ENCODE measurements around the gene ACTN4.
"Not testable (repeated sequence)": the region's sequence is repeated elsewhere in the genome, so short reads cannot be mapped to it uniquely, and the experiment has no call there.

The ACTN4 gene

DNA sequence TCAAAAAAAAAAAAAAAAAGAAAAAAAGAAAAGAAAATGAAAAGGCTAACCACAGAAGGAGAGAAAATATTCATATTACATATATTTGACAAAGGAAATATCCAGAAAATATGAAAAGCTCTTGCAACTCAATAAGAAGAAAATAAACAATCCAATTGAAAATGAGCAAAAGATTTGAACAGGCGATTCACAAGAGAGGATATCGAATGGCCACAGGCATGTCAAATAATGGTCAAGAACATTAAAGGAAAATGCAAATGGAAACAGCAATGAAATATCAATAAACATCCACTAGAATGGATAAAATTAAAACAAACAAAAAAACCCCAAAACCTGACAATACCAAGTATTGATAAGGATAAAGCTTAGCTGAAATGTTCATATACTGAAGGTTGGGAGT lies 117.8 kb downstream of the ACTN4 start:
- no peak for DNase-seq (ENCODE audit: low read depth, low spot score)

DNA sequence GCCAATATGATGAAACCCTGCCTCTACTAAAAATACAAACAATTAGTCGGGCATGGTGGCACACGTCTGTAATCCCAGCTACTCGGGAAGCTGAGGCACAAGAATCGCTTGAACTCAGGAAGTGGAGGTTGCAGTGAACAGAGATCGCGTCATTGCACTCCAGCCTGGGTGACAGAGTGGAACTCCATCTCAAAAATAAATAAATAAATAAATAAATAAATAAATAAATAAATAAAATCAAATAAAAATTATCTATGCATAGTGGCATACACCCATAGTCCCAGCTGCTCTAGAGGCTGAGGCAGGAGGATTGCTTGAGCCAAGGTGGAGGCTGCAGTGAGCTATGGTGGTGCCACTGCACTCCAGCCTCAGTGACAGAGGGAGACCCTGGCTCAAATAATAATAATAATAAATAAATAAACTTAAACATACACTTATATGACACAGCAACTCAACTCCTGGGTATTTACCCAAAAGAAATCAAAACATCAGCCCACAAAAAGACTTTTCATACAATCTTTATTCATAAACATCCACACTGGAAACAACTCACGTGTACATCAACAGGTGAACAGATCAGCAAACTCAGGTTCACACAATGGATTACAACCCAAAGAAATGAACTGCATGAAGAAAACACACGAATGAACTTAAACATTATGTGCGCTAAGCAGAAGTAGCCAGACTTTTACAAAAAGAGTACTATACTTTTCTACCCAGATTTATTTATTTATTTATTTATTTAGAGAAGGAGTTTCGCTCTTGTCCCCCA lies 119.0 kb downstream of the ACTN4 start:
- DNase-seq (ENCODE audit: low read depth, low spot score) = no peak

DNA sequence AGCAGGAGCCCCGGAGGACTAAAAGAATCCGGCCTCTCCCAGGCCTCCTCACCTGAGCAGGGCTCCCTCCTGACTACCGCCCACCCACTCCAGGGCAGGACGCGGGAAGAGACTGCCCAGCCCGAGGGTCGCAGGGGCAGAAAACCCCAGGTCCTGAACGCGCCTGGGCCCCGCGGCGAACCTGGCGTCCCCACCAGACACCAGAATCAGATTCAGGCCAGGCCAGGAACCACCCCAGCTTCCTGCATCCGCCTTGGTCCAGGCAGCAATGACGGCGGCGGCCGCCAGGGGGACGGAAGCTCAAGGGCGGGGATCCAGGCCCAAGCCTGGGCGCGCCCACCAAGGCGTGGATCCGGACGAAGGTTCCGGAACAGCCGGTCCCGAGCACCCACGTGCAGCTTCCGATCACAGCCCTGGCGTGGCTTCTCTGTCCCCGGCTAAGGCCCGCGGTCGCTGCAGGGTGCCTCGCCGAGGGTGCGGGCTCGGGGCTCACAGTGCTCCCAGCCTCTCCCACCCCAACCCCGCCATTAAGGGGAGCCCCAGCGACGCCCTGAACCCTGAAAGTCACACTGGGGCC lies 122.3 kb downstream of the ACTN4 start:
- peak; percentile 79 for DNase-seq (ENCODE audit: low read depth, low spot score)

DNA sequence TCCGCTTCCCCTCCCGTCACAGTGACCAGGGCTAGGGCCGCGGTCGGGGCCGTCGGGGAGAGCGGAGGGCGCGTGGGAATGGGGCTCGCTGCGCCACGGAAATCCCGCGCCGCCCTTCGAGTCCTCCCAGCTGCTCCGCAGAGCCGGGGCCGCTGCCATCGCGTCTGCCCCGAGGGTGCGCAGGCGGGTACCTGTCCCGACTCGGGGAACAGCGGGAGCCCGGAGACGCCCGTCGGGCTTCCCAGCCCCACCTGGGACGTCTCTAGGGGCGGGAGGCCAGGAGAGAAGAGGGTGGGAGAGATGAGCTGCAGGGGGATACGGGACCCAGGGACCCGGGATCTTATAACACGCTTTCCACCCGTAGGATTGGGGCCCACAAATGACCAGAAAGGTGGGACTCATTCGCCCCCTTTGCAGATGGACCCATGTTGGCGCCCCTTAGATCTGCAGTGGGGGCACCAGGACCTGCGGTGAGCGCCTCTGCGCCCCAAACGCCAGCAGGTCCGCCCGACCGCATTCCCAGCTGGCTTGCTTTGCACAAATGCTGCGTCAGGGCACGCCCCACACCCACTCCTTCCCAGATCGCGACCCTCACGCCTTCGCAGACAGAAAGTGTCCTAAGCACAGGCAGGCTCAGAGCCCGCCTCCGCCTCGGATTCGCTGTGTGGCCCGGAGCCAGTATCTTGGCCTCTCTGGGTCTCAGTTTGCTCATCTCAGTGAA lies 122.9 kb downstream of the ACTN4 start:
- DNase-seq (ENCODE audit: low read depth, low spot score) = not testable (repeated sequence)

DNA sequence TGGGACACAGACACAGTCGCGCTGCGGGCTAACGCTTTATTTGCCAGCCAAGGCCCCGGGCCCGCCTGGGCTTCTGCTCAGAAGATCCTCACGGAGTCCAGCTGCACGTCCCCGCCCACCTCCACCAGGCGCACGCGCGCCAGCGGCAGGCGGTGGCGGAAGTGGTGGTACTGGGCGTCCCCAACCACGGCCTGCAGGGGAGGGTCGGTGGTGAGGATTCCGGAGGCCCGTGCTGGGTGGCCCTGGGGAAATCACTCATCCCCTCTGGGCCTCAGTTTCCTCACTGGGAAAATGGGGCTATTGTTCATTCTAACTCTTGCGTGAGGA lies 123.5 kb downstream of the ACTN4 start:
- DNase-seq (ENCODE audit: low read depth, low spot score) = not testable (repeated sequence)

DNA sequence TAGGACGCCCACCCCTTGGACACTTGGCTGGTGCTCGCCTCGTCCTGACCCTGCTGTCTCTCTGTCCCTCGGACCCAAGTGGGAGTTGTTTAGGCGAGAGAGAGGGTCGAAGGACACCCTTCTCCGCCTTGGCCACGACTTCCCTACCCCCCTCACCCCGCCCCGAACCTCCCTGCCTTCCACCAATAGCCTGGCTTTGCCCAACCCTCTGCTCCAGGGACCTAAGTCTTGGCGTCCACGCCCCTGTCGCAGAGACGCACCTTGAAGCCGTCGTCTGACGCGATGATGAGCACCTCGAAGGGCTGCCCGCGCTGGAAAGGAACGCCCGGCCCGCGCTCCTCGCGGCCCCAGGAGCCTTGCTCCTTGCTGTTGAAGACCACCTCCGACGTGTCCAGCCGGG lies 124.1 kb downstream of the ACTN4 start:
- DNase-seq (ENCODE audit: low read depth, low spot score) = not testable (repeated sequence)

DNA sequence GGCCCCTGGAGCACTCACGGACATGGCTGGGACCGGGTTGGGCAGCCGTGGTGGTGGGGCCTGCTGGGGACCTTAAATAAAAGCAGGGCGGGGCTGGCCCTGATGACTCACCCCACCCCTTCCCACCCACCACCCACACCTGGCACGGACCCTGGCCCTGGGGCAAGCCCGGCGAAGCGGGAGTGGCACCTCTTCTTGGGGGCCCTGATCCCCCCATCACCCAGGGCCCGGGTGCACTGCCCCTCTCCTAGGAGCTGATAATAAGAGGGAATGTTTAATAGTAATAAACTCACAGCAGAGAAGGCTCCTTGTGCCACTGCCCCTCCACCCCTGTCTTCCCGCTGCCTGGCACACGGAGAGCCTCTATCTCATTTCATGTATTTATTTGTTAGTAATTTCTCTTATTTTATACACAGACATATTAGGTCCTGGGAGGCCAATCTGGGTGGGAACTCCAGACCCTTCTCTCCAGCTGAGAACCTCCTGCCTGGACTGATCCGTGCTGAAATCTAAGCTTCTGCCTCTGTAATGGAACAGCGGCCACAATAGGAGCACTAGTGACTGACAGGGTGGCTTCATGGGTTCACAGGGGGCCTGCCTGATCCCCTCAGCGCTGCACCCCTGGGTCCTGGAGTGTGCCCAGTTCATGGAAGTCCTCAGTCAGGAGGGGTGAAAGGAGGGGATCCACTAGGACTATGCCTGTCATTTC lies 126.2 kb downstream of the ACTN4 start, which contains the start of gene LGALS7:
LGALS7 (minus strand) TSS at position 49 of the 709 bp plus-strand sequence; CDS start at position 24, 25 bp downstream.
- no peak for DNase-seq (ENCODE audit: low read depth, low spot score)

DNA sequence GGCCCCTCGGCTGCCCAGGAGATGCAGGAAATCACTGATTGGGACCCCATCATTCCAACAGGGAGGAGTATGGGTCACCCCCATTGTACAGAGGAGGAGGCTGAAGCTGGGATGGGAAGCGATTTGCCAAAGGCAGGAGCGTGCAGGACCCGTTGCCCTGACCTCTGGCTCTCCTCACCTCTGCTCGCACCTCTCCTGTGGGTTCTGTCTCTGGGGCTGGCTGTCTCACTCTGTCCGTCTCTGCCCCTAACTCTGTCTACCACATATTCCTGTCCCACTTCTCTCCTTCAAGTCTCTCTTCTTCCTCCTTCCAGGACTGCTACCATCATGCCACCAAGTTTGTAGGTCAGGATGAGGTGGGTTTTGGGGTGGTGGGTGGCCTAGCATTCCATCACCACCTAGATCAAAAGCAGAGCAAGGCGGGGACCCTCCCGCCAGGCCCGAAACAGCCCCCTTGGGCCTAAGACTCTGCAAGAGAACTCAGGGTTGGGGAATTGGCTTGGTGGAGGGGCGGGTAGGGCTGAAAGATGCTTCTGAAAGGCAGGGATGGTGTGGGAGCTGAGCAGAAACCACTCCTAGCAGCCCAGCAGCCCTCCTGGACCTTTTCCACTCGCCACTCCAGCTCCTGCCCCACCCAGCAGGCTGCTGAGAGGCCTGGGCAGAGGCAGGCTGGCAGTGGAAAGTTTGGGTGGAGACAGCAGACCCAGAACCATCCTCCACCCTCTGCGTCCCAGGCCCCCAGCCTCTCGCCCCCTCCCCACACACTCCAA lies 126.9 kb downstream of the ACTN4 start:
- no peak for DNase-seq (ENCODE audit: low read depth, low spot score)

DNA sequence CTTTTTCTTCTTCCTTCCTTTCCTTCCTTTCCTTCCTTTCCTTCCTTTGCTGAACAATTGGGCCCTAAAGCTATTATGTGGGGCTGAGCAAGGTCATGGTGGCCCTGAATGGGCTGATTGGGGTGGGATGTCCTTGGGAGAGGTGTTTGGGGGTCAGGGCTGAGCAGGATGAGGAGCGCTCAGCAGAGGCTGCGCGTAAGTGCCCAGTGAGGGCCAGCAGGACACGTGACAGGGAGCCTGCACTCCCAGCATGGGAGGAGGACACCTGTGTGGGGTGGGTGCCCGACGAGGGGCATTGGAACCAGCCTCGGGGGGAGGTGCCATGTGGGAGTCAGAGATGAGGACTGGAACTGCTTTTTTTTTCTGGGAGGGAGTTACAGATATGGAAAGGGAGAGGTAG lies 131.3 kb downstream of the ACTN4 start:
- no peak for DNase-seq (ENCODE audit: low read depth, low spot score)

DNA sequence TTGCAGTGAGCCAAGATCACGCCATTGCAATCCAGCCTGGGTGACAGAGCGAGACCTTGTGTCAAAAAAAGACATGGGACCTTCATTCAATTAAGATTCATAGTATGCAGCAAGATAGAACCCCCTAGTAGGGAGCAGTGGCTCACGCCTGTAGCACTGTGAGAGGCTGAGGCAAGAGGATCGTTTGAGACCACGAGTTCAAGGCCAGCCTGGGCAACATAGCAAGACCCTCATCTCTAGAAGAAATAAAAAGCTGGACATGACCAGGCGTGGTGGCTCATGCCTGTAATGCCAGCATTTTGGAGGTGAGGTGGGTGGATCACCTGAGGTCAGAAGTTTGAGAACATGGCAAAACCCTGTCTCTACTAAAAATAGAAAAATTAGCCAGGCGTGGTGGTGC lies 133.0 kb downstream of the ACTN4 start:
- DNase-seq (ENCODE audit: low read depth, low spot score) = no peak

DNA sequence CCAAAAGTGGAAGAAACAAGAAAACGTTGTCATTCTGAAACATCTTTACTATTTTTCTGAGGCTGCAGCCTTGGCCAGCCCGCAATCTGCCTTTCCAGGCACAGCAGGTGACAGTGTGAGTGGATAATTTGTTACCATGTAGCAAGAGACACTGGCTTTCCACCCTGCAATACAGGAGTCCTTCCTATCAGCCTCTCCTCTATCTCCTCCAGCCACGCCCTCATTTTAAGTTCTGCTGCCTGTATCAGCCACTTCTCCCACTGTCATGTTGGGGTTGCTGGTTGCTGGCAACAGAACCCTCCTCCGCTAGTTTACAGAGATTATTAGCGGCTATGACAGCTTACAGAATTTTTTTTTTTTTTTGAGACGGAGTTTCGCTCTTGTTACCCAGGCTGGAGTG lies 133.6 kb downstream of the ACTN4 start:
- no peak for DNase-seq (ENCODE audit: low read depth, low spot score)
